Stimulated activated CD8-positive, alpha-beta memory T cell treated with anti-CD3 and anti-CD28 coated beads, Interleukin-7, amount 100 ng/mL, for 24 hours (primary cell): ENCODE measurements around the gene TMEM147.
"Not testable (repeated sequence)": the region's sequence is repeated elsewhere in the genome, so short reads cannot be mapped to it uniquely, and the experiment has no call there.

ENCODE experiments used
- DNase-seq: peaks from one replicate; pipeline ENCODE4 v3.0.0-alpha.2; 2020; ENCODE audit warnings: low read depth

TMEM147 gene

DNA sequence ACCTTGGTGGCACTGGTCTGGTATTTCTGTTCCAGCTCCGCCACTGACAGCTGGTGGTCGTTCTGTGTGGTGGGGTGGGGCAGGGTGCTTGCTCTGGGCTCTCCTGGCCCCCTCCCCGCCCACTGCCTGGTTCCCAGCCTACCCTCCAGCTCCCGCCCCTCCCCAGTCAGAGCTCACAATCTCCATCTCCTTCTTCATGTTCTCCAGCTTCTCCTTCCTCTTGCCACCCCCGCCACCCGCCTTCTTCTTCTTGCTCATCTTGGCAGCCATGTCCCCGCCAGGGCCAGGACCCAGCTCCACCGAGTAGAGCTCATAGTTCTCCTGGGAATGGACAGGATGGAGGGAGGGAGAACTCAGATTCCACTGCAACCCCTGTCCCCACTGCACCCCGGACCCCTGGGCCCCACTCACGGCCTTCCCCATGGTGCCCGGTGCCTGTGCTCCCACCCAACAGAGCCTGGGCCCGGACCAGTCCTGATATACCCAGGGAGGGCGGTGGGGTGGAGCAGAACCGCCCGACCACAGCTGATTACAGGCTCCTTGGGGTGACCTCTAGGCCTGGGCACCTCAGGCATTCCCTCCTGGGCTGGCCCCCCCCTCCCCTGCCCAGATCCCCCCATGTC, 17.9 kb downstream of the TMEM147 start, which contains the start of gene ATP4A:
TSS of gene ATP4A (minus strand) at position 452 of the 623 bp plus-strand sequence. CDS start at position 423, 29 bp downstream.
- DNase-seq, result no peak

DNA sequence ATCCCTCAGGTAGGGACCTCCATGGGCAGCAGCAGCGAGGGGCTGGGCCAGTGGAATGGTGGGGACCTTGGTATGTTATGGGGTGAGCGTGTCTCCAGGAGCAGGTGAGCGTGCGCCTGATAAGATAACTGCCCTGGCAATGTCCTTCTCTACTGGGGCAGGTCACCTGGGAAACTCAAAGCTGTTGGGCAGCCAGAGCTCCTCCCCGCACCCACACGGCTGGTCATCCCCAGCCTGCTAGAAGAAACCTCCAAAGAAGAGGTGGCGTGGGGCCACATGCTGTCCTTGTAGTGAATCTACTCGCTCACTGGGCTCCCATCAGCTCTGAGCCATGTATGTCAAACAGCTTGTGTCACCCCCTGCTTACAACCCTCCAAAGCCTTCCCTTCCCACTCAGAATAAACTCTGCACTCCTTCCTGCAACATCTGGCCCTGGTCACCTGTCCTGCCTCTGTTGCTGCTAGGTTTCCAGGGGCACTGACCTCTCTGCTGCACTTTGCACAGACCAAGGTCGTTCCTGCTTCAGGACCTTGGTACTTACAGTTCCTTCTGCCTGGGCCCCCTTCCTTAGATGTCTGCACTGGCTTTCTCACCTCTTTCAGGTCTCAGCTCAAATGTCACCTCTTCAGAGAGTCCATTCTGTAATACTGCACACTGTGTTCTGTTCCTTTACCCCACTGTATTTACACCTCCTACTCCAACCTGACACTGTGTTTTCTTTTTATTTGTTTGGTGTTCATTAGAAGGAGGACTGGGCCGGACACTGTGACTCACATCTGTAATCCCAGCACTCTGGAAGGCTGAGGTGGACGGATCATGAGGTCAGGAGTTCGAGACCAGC, 19.8 kb downstream of the TMEM147 start:
- no peak for DNase-seq

DNA sequence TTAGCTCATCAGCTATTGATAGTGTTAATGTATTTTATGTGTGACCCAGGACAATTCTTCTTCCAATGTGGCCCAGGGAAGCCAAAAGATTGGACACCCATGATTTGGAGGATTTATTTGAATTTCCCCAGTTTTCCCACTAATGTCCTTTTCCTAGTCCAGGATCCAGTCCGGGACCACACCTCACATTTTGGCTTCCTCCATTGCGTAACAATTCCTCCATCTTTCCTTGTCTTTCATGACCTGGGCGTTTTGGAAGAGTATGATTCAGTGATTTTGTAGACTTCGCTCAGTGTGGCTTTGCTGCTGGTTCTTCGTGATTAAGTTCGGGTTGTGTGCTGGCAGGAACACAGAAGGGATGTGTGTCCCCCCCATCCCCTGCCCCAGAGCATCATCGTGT, 21.3 kb downstream of the TMEM147 start:
- no peak for DNase-seq

GRCh38 chr19:35569281-35569781, 23.9 kb downstream of the TMEM147 start:
- DNase-seq, result no peak

DNA sequence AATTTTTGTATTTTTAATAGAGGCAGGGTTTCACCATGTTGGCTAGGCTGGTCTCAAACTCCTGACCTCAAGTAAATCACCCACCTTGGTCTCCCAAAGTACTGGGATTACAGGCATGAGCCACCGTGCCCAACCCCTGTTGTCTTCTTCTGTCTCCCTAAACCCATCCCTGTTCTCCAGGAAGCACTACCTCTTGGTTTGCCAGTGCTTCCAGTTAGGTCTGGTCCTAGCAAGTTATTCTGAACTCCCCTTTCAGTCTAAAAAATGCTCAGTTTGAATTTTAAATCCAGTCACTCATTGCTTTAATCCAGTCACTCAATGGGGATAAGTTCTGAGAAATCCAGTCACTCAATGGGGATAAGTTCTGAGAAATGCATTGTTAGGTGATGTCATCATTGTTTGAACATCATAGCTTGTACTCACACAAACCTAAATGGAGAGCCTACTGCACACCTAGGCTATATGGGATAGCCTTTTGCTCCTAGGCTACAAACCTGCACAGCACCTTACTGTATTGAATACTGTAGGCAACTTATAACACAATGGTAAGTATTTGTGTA, 26.1 kb downstream of the TMEM147 start:
- no peak for DNase-seq

- DNase-seq, result no peak
These were observed 32.5 kb downstream of the TMEM147 start for GRCh38 chr19:35577918-35578317.

GRCh38 chr19:35578707-35579106, 33.3 kb downstream of the TMEM147 start:
- no peak for DNase-seq

GRCh38 chr19:35582760-35583159, 37.3 kb downstream of the TMEM147 start:
- DNase-seq, result no peak

DNA sequence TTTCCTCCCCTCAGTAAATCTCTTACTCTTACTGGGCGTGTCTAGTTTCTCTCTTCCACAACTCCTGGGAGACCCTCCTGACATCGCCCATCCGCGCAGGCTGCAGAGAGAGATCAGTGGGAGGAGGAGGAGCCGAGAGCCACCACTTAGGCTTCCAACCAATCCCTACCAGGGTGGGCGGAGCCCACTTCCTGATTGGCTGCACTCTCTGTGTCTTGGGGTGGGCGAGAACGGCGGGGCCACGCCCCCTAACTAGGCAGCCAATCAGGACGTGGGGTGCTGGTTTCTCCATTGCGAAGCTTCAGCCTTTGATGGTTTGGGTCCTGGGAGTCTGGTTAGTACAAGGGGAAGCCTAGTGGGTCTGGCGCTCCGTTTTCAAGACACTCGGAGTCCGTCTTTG, 40.4 kb downstream of the TMEM147 start, which contains the start of gene PMIS2:
TSS of gene PMIS2 (plus strand) at position 326 of the 400 bp plus-strand sequence. CDS start 87 bp downstream, outside the sequence.
- no peak for DNase-seq

DNA sequence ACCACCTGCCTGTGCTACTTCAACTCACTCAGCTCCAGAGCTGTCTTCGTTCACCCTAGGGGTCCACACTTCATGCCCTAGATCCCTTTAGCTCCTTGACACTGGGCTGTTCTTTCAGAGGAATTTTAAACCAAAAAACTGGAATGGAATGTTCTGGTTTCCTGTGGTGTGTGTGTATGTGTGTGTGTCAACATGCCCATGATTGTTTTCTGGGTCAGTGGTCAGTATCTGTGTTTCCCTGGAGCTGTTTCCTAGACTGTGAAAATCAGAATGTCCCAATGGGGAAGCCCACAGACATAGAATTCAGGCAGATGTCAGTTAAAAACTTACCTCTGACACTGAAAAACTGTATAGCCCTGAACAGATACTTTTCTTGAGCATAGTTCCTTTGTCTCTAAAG, 41.9 kb downstream of the TMEM147 start:
- DNase-seq, result no peak

- DNase-seq, result no peak
These were observed 45.4 kb downstream of the TMEM147 start for GRCh38 chr19:35590875-35591274.

DNA sequence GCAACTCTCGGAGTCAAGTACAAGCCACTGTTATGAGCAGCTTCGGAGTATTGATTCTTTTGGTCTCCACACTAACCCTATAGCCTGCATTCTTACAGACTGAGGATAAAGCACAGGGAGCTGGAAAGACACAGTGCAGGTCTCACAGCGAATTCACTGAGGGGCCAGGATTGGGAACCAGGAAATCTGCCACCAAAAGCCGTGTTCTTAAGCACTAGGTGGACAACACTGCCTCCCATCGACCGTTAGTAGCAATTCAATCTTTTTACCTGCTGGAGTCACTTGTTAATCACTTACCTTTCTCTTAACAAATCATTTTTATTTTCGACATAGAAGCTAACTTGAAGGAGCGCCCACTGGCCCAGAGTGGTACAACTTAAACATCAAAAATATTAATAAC, 46.8 kb downstream of the TMEM147 start:
- DNase-seq, result no peak

DNA sequence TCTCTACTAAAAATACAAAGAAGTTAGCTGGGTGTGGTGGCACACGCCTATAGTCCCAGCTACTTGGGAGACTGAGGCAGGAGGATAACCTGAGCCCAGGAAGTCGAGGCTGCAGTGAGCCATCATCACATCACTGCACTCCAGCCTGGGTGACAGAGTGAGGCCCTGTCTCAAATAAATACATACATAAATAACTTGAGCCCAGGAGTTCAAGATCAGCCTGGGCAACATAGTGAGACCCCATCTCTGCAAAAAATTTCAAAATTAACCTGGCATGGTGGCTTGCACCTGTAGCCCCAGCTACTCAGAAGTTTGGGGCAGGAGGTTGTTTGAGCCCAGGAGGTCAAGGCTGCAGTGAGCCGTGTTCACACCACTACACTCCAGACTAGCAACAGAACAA, 49.6 kb downstream of the TMEM147 start:
- DNase-seq, result not testable (repeated sequence)

DNA sequence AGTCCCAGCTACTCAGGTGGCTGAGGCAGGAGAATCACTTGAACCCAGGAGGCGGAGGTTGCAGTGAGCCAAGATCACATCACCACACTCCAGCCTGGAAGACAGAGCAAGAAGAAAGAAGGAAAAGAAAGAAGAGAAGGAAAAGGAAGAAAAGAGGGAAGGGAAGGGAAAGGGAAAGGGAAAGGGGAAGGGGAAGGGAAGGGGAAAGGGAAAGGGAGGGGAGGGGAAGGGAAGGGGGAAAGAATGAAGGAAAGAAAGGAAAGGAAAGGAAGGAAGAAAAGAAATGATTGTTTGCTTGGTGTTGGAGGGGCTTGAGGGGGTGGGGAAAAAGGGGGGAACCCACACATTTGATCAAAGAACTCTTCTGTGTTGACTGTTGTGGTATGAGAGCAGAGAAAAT, 50.5 kb downstream of the TMEM147 start:
- no peak for DNase-seq

DNA sequence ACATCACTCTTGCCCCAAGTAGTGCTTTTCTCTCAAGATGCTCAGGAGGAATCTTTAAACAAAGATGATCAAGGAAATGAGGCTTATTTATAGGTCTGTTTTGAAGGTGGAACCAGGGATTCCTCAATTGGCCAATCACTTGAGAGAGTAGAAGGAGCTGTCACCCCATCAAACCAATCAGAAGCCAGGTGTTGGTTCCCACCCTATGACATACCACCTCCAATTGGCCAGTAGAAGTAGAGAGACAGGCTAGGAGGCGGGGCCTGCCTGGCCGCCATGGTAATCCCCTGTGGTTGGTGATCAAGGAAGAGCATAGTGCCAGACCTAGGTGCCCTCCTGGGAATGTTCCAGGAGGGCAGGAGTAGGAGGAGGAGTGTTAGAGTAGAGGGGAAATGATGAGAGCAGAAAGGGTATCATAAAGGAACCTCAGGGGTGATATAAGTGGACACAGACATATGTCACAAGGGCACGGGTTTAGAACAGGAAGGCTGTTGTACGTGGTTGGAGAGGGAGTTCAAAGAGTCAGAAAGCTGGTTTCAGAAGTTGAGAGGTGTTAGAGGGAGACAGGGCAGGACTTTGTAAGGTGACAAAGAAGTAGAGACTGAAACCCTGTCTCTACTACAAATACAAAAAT, 51.1 kb downstream of the TMEM147 start:
- DNase-seq, result no peak
